GM23248 (cell line): ENCODE measurements around the gene ABCC3. TPM values are rescaled to one million over a fixed set of nuclear protein-coding genes. Genes with fewer than 3 reads are reported as not detected.

Source experiments
- DNase-seq: peaks from one replicate; pipeline ENCODE4 v3.0.0-alpha.2; 2015
- H2AFZ ChIP-seq: fragments of 200-600 bp; sonication (generic); 2 replicates; pipeline ENCODE4 v1.6.1; 2016; ENCODE audit warnings: antibody characterized with exemption
- H3F3A ChIP-seq: fragments of 200-600 bp; sonication (generic); 2 replicates; pipeline ENCODE4 v1.6.1; 2016; ENCODE audit warnings: mild to moderate bottlenecking, antibody characterized with exemption, mixed run types; ENCODE audit not compliant: insufficient read depth
- H3K27ac ChIP-seq: fragments of 200-600 bp; sonication (generic); 2 replicates; pipeline ENCODE4 v1.5.1; 2016; ENCODE audit warnings: mild to moderate bottlenecking
- H3K27me3 ChIP-seq: fragments of 200-600 bp; sonication (generic); replicated peaks from 2 replicates; pipeline ENCODE4 v1.6.1; 2016; ENCODE audit warnings: mild to moderate bottlenecking; ENCODE audit not compliant: insufficient read depth
- H3K36me3 ChIP-seq: fragments of 200-600 bp; sonication (generic); 2 replicates; pipeline ENCODE4 v1.6.1; 2016; ENCODE audit warnings: low read depth, mild to moderate bottlenecking
- H3K4me1 ChIP-seq: fragments of 200-600 bp; sonication (generic); 2 replicates; pipeline ENCODE4 v1.6.1; 2016; ENCODE audit warnings: mild to moderate bottlenecking; ENCODE audit not compliant: insufficient read depth
- H3K4me2 ChIP-seq: fragments of 200-600 bp; sonication (generic); one replicate; pipeline ENCODE4 v1.6.1; 2016; ENCODE audit warnings: mild to moderate bottlenecking; ENCODE audit not compliant: unreplicated experiment
- H3K4me3 ChIP-seq: fragments of 200-600 bp; sonication (generic); 2 replicates; pipeline ENCODE4 v1.5.1; 2016; ENCODE audit warnings: mild to moderate bottlenecking
- H3K79me2 ChIP-seq: fragments of 200-600 bp; sonication (generic); 2 replicates; pipeline ENCODE4 v1.6.1; 2016; ENCODE audit warnings: mild to moderate bottlenecking; ENCODE audit not compliant: insufficient read depth
- H3K9ac ChIP-seq: fragments of 200-600 bp; sonication (generic); 2 replicates; pipeline ENCODE4 v1.6.1; 2016; ENCODE audit warnings: mild to moderate bottlenecking
- H3K9me2 ChIP-seq: fragments of 200-600 bp; sonication (generic); 2 replicates; pipeline ENCODE4 v1.6.1; 2016; ENCODE audit warnings: mixed run types, mild to moderate bottlenecking, moderate library complexity; ENCODE audit not compliant: insufficient read depth
- H3K9me3 ChIP-seq: fragments of 200-600 bp; sonication (generic); one replicate; pipeline ENCODE4 v1.6.1; 2017; ENCODE audit warnings: low read depth
- H4K20me1 ChIP-seq: fragments of 200-600 bp; sonication (generic); 2 replicates; pipeline ENCODE4 v1.6.0; 2016; ENCODE audit not compliant: insufficient read depth
- EZH2 ChIP-seq: fragments of 200-600 bp; sonication (generic); IDR thresholded peaks from 2 replicates; pipeline ENCODE4 v1.6.1; 2018; ENCODE audit warnings: antibody characterized with exemption, mild to moderate bottlenecking; ENCODE audit not compliant: insufficient read depth, poor library complexity, severe bottlenecking
- EZH2phosphoT487 ChIP-seq: fragments of 200-600 bp; sonication (generic); IDR thresholded peaks from 2 replicates; pipeline ENCODE4 v1.6.1; 2018; ENCODE audit warnings: antibody characterized with exemption, moderate library complexity, mild to moderate bottlenecking, low read depth; ENCODE audit not compliant: insufficient read depth
- WGBS, 2 experiments: methylation state at CpG; one replicate each; pipeline ENCODE4 v1.1.6; 2015 to 2017; ENCODE audit warnings: low lambda C conversion rate in 2 of 2, low coverage in 1 of 2; ENCODE audit errors: missing lambda C conversion rate in 2 of 2; 5-methylcytosine and 5-hydroxymethylcytosine counted together
- in situ Hi-C: fragments of 300-500 bp; cut with MboI; formaldehyde crosslinking; loops from 2 replicates; pipeline ENCODE4 v1.15.0; 2020
- polyA plus RNA-seq: library from polyadenylated mRNA; unstranded; fragments of >200 nt; fragmentation: Nextera tagmentation; extraction: Ambion mirVana; gene quantifications from 2 replicates; pipeline ENCODE4 v1.2.1, GENCODE V29; 2016
- total RNA-seq: library from RNA; depleted of rRNA; stranded (reverse); fragments of >200 nt; shearing (Covaris generic); gene quantifications from 2 replicates; pipeline ENCODE4 v1.2.3, GENCODE V29; 2014

The ABCC3 gene
- total and polyA plus RNA-seq, 2 experiments from 2014 or later = 32.0 to 38.5 TPM

DNA sequence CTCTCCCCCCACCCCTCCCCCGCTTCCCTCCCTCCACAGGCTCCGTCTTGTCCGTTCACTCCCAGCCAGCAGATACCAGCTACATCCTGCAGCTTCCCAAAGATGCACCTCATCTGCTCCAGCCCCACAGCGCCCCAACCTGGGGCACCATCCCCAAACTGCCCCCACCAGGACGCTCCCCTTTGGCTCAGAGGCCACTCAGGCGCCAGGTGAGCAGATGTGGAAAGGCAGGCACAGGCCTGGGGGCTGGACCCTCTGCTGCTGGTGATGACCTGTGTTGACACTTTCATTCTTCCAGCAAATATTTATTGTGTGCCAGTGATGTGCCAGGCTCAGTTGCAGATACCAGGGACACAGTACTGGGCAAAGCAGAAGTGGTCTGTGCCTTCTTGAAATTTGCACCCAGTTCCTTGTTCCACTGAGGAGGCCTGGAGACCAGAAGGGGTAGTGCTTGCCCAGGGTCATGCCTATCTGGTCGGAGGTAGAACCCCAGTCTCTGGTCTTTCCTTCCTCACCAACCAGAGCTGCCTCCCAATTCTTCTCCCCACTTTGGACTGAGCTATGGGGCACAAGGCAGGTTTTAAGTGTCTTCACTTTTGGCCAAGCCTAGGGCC is 10.3 kb upstream of the ABCC3 start:
- WGBS, 2 experiments = 82 to 90% methylated on average over 4 to 7 of the region's 7 CpGs
- Histone ChIP-seq H3K4me1 (no peaks in the 10 kb centered on the region), H3K9ac (no peak overlapping the region), H3F3A (no peaks in the 10 kb centered on the region), H3K27ac (no peak overlapping the region), H3K27me3 (no peaks in the 10 kb centered on the region), H4K20me1 (no peaks in the 10 kb centered on the region), H3K36me3 (no peaks in the 10 kb centered on the region), H3K9me2 (no peaks in the 10 kb centered on the region), H3K9me3 (no peaks in the 10 kb centered on the region), H3K4me2 (no peak overlapping the region), H3K79me2 (no peaks in the 10 kb centered on the region), H2AFZ (no peak overlapping the region), H3K4me3 (no peak overlapping the region)
- no peak for DNase-seq
- in situ Hi-C loops = no loop called here
- TF ChIP-seq EZH2phosphoT487 (no peak), EZH2 (no peak)

GRCh38 chr17:50625032-50625871 is 9.4 kb upstream of the ABCC3 start:
- in situ Hi-C loops = no loop called here
- DNase-seq = no peak
- no peak overlapping the region for H3K27ac ChIP-seq
- H3K9me2 ChIP-seq = no peaks in the 10 kb centered on the region
- H3K9me3 ChIP-seq = no peaks in the 10 kb centered on the region
- no peak overlapping the region for H3K9ac ChIP-seq
- H3K79me2 ChIP-seq = no peaks in the 10 kb centered on the region
- no peaks in the 10 kb centered on the region for H3F3A ChIP-seq
- no peaks in the 10 kb centered on the region for H3K36me3 ChIP-seq
- TF ChIP-seq EZH2phosphoT487 (no peak), EZH2 (no peak)
- WGBS, 2 experiments = 85 to 87% methylated on average over 18 to 19 of the region's 19 CpGs
- no peaks in the 10 kb centered on the region for H4K20me1 ChIP-seq
- no peak overlapping the region for H2AFZ ChIP-seq
- H3K27me3 ChIP-seq = no peaks in the 10 kb centered on the region
- no peak overlapping the region for H3K4me3 ChIP-seq
- no peak overlapping the region for H3K4me2 ChIP-seq
- no peaks in the 10 kb centered on the region for H3K4me1 ChIP-seq

- Histone ChIP-seq H3K79me2 (no peaks in the 10 kb centered on the region), H4K20me1 (no peaks in the 10 kb centered on the region), H3K9ac (no peak overlapping the region), H3K4me1 (no peaks in the 10 kb centered on the region), H2AFZ (peak overlapping the region; percentile 55; the same call in 1 of the 2 replicates), H3K9me2 (no peaks in the 10 kb centered on the region), H3K4me2 (no peak overlapping the region), H3F3A (no peaks in the 10 kb centered on the region), H3K9me3 (no peaks in the 10 kb centered on the region), H3K27ac (no peak overlapping the region), H3K4me3 (no peak overlapping the region), H3K27me3 (no peaks in the 10 kb centered on the region), H3K36me3 (no peaks in the 10 kb centered on the region)
- peak; percentile 85 for DNase-seq
- in situ Hi-C loops = no loop called here
- 37 to 41% methylated on average over 17 to 19 of the region's 19 CpGs for WGBS, 2 experiments
- no peak for TF ChIP-seq EZH2
- TF ChIP-seq EZH2phosphoT487 = no peak
Observed at GRCh38 chr17:50626037-50626574, 8.6 kb upstream of the ABCC3 start.

DNA sequence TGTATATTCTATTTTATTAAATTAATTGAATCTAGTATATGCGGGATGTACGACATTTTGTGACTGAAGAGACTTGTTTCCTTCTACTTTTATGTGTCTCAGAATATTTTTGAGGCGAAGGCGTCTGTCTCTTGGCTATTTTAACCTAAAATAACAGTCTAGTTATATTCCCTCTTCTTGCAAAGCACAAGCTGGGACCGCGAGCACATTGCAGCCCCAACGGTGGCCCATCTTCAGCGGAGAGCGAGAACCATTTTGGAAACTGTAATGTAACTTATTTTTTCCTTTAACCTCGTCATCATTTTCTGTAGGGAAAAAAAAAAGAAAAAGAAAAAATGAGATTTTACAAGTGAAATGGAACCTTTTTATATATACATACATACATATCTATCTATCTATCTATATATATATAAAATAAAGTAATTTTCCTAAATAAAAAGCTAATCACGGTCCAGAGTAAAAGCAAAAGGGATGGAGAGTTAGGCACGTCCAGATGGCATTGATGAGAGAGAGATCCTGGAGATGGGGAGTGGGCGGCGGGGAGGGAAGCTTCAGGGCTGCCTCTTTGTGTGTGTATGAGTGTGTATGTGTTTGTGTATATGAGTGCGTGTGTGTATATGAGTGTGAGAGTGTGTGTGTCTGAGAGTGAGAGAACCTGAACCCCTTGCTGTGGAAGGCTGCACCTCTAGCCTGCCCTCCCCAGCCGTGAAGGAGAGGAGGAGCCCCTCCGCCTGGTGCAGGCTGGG is 7.5 kb upstream of the ABCC3 start:
- H4K20me1 ChIP-seq = no peaks in the 10 kb centered on the region
- peaks cover 5% of the 10 kb centered on the region; the same call in 1 of the 2 replicates for H3K4me1 ChIP-seq
- no peaks in the 10 kb centered on the region for H3K9me2 ChIP-seq
- no peaks in the 10 kb centered on the region for H3K79me2 ChIP-seq
- no peak overlapping the region for H3K27ac ChIP-seq
- WGBS, 2 experiments = 85 to 87% methylated on average over 17 of the region's 17 CpGs
- H3K4me2 ChIP-seq = no peak overlapping the region
- H3K27me3 ChIP-seq = no peaks in the 10 kb centered on the region
- no peaks in the 10 kb centered on the region for H3K9me3 ChIP-seq
- no peak overlapping the region for H3K4me3 ChIP-seq
- H3F3A ChIP-seq = no peaks in the 10 kb centered on the region
- TF ChIP-seq EZH2phosphoT487 (no peak), EZH2 (no peak)
- no peak overlapping the region for H2AFZ ChIP-seq
- no peaks in the 10 kb centered on the region for H3K36me3 ChIP-seq
- DNase-seq = no peak
- in situ Hi-C loops = no loop called here
- H3K9ac ChIP-seq = no peak overlapping the region
